Nephron (organoid): ENCODE measurements around the gene PTH2.

Experiments
- H3K27ac Mint-ChIP-seq, 3 experiments: 2 replicates each; pipeline ENCODE4 v1.8.0; 2020; ENCODE audit warnings: mixed read lengths in 3 of 3, mild to moderate bottlenecking in 2 of 3, moderate library complexity in 1 of 3
- H3K27me3 Mint-ChIP-seq: 2 replicates; pipeline ENCODE4 v1.8.0; 2021; ENCODE audit warnings: low read depth, mild to moderate bottlenecking, moderate library complexity, mixed read lengths
- H3K36me3 Mint-ChIP-seq: 2 replicates; pipeline ENCODE4 v1.8.0; 2020; ENCODE audit warnings: low read depth, mixed read lengths
- H3K4me1 Mint-ChIP-seq: 2 replicates; pipeline ENCODE4 v1.8.0; 2020; ENCODE audit warnings: mixed read lengths
- H3K4me3 Mint-ChIP-seq, 3 experiments: 2 replicates each; pipeline ENCODE4 v1.8.0; 2020; ENCODE audit warnings: mild to moderate bottlenecking in 3 of 3, mixed read lengths in 3 of 3, moderate library complexity in 2 of 3
- H3K9me3 Mint-ChIP-seq: 2 replicates; pipeline ENCODE4 v1.8.0; 2020; ENCODE audit warnings: mixed read lengths
- TF ChIP-seq, protein P1 (sequence below), 3 experiments: fragments of 200-600 bp; sonication (generic); IDR thresholded peaks; one replicate each; pipeline ENCODE4 v1.5.0; 2021; ENCODE audit warnings: antibody characterized with exemption in 3 of 3; ENCODE audit not compliant: unreplicated experiment in 3 of 3

PTH2 gene

DNA sequence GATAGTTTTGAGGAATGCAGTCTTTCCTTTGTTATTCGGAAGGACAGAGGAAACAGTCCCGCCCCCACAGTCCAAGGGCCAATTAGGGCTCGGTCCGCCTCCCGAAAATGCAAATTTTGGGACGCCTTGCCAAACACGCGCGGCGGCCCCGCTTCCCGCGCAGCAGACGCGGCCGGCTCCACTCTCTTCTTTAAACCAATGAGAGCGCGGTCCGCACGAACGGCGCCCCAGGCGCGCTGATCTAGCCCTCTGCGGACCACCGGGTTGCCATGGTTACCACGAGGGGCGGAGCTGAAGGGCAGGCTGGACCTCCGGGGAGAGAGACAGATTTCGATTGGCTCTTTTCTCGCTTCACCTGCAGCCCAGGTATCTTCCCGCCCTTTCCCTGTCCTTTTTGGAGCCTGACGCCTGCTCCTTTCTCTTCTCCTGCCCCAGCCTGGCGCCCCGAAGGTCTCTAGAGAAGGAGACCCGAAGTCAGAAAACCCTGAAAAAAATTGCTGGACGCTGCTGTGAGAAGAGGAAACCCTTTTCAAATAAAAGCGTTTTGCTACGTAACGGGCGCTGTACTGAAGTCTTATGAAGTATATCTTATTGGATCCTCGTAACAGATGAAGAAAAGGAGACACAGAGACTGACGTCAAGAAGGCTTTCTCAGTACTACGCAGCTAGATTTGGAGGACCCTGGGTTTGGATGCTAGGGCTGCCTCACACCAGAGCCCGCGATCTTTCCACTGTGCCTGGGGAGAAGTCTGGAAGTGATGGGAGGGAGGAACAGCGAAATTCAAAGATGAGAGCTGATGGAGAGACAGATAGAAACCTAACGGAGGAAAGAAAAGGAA, 2.0 kb downstream of the PTH2 start:
- Mint-ChIP-seq H3K27me3 (peaks cover 92% of the 10 kb centered on the region), H3K9me3 (peaks cover 3% of the 10 kb centered on the region), H3K4me1 (peaks cover 42% of the 10 kb centered on the region), H3K36me3 (no peaks in the 10 kb centered on the region), H3K27ac (no peak overlapping the region), H3K4me3 (peak overlapping the region; percentile 24 to 29 (median 29))
- TF ChIP-seq, protein P1, sequence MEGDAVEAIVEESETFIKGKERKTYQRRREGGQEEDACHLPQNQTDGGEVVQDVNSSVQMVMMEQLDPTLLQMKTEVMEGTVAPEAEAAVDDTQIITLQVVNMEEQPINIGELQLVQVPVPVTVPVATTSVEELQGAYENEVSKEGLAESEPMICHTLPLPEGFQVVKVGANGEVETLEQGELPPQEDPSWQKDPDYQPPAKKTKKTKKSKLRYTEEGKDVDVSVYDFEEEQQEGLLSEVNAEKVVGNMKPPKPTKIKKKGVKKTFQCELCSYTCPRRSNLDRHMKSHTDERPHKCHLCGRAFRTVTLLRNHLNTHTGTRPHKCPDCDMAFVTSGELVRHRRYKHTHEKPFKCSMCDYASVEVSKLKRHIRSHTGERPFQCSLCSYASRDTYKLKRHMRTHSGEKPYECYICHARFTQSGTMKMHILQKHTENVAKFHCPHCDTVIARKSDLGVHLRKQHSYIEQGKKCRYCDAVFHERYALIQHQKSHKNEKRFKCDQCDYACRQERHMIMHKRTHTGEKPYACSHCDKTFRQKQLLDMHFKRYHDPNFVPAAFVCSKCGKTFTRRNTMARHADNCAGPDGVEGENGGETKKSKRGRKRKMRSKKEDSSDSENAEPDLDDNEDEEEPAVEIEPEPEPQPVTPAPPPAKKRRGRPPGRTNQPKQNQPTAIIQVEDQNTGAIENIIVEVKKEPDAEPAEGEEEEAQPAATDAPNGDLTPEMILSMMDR (IDR thresholded peaks at IDR 0.05; ENCODE audit: unreplicated experiment in 3 of 3), result no peak

DNA sequence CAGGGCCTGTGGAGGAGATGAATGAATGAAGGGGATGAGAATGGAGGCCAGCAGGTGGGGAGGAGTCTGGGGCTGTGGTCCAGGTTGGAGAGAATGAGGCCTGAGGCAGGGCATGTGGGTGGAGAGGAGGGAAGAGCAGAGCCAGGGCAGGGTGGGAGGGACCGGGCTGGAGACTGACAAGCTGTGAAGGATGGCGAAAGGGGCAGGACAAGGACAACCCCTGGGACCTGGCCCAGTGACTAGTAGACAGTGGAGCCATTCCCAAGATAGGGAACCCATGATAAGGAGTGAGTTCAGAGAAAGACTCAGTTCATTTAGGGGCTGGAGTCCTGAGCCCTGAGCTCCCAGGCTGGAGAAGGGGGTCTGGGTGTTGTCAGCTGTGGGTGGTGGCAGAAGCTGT, 3.0 kb downstream of the PTH2 start:
- Mint-ChIP-seq H3K9me3 (peaks cover 3% of the 10 kb centered on the region), H3K4me1 (peaks cover 45% of the 10 kb centered on the region), H3K27ac (no peak overlapping the region), H3K4me3 (peak overlapping the region in 1 of 3 experiments; percentile 9), H3K27me3 (peaks cover 86% of the 10 kb centered on the region), H3K36me3 (no peaks in the 10 kb centered on the region)
- TF ChIP-seq, protein P1 (IDR thresholded peaks at IDR 0.05; ENCODE audit: unreplicated experiment in 3 of 3), result no peak

DNA sequence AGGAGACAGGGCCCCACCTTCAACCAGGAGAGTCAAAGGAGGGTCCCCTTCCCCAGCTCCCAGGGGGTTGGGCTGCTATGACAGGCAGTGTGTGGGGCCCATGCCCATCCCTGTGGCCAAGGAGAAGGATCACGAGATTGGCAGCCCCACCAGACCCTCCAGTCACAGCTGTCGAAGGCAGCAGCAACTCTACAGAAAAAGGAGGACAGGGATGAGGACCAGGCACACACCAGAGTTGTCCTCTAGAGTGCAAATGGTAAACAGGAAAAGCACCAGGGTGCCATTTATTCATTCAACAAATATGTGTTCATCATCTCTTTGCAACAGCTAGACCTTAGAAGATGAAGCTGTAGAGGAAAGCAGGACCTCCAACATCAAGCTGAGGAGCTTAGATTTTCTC, 4.1 kb downstream of the PTH2 start:
- Mint-ChIP-seq H3K4me1 (peaks cover 46% of the 10 kb centered on the region), H3K27me3 (peaks cover 76% of the 10 kb centered on the region), H3K9me3 (peaks cover 3% of the 10 kb centered on the region), H3K27ac (no peak overlapping the region), H3K36me3 (no peaks in the 10 kb centered on the region), H3K4me3 (no peak overlapping the region)
- TF ChIP-seq, protein P1 (IDR thresholded peaks at IDR 0.05; ENCODE audit: unreplicated experiment in 3 of 3), result no peak

DNA sequence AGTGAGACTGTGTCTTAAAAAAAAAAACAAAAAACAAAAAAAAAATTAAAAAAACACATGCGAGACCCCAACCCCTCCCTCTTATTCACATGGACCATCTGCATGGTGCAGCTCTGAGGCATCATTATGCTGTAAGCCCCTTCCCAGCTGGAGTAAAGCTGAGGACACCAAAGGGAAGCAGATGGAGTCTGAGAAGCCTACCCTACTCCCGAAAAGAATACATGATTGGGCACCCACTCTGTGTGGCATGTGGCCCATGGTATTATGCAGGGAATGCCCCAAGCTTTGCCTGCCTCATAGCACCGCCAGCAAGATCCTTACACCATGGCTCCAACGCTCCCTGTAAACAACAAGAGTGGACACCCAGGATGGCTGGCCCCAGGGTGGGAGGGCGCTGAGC, 4.7 kb downstream of the PTH2 start:
- H3K36me3 Mint-ChIP-seq, result no peaks in the 10 kb centered on the region
- TF ChIP-seq, protein P1 (IDR thresholded peaks at IDR 0.05; ENCODE audit: unreplicated experiment in 3 of 3), result no peak
- peaks cover 69% of the 10 kb centered on the region for H3K27me3 Mint-ChIP-seq
- H3K4me1 Mint-ChIP-seq, result peaks cover 47% of the 10 kb centered on the region
- H3K27ac Mint-ChIP-seq, result no peak overlapping the region
- H3K4me3 Mint-ChIP-seq, result no peak overlapping the region
- peaks cover under 1% of the 10 kb centered on the region for H3K9me3 Mint-ChIP-seq

DNA sequence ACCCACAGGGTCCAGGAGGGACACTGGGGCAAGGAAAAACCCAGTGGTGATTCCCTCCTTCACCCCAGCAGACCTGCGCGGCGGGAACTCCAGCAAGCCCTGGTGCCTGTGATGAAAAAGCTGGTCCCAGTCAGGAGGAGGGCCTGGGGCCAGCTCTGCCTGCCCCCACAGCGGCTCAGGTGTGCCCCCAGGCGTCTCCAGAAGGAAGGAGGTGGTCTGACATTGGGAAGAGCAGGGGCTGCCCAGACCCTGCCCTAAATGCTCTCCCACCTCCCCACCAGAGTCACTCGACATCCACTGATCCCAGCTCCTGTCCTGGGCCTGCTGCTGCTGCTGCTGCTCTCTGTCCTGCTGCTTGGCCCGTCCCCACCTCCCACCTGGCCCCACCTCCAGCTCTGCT, 6.2 kb downstream of the PTH2 start:
- Mint-ChIP-seq H3K27ac (no peak overlapping the region), H3K4me3 (no peak overlapping the region), H3K27me3 (peaks cover 56% of the 10 kb centered on the region), H3K9me3 (no peaks in the 10 kb centered on the region), H3K36me3 (no peaks in the 10 kb centered on the region), H3K4me1 (peaks cover 53% of the 10 kb centered on the region)
- TF ChIP-seq, protein P1 (IDR thresholded peaks at IDR 0.05; ENCODE audit: unreplicated experiment in 3 of 3), result no peak

DNA sequence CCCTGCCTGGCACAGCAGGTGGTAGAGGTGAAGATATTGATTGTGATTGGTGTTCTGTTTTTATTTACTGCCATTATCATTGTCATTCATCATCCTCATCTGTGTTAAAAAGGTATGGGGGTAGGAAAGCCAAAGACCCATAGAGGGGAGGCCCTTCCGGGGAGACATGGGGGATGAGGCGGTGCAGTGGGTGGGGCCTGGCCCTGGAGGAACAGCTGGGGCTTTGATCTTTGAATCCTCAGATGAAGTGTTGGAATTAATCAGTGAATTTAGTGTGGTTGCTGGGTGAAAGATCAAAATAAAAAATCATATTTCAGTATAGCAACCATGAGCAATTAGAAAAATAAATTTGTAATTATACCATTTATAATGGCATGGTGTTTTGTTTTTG, 7.4 kb downstream of the PTH2 start:
- Mint-ChIP-seq H3K27me3 (peaks cover 49% of the 10 kb centered on the region), H3K4me3 (no peak overlapping the region), H3K27ac (peak overlapping the region in 1 of 3 experiments; percentile 41), H3K9me3 (no peaks in the 10 kb centered on the region), H3K36me3 (no peaks in the 10 kb centered on the region), H3K4me1 (peaks cover 49% of the 10 kb centered on the region)
- TF ChIP-seq, protein P1 (IDR thresholded peaks at IDR 0.05; ENCODE audit: unreplicated experiment in 3 of 3), result no peak
